GM21526 (cell line): ENCODE results near the gene NXNL1.

Experiments used
- ATAC-seq: cut with Tn5 transposase; IDR thresholded peaks from one replicate; pipeline ENCODE4 v1.9.1; 2021; ENCODE audit warnings: moderate library complexity; ENCODE audit not compliant: unreplicated experiment, low FRiP score

NXNL1 gene

DNA sequence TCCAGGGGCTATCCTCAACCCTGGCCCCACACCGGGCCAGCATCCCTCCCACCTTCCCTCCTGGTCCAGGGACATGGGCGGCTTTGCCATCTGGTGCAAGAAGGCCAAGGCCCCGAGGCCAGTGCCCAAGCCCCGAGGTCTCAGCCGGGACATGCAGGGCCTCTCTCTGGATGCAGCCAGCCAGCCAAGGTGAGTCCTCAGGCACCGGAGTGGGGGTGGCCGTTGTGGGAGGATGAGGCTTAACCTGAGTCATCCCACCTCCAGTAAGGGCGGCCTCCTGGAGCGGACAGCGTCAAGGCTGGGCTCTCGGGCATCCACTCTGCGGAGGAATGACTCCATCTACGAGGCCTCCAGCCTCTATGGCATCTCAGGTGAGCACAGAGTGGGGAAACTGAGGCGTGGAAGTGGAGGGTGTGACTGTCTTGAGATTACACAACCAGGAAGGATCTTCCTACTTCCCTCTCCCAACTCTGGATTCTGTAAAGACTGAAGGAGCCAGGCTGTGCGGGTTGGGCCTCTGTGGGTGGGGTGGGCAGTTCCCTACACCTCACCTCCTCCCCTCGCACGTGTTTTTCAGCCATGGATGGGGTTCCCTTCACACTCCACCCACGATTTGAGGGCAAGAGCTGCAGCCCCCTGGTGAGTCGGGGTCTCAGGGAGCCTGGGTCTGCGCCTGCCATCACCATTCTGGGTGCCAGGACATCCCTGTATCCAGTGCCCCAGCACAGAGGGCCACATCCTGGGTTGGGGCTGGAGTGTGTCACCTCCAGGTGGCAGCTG lies 37.1 kb downstream of the NXNL1 start:
- ATAC-seq, result no peak

DNA sequence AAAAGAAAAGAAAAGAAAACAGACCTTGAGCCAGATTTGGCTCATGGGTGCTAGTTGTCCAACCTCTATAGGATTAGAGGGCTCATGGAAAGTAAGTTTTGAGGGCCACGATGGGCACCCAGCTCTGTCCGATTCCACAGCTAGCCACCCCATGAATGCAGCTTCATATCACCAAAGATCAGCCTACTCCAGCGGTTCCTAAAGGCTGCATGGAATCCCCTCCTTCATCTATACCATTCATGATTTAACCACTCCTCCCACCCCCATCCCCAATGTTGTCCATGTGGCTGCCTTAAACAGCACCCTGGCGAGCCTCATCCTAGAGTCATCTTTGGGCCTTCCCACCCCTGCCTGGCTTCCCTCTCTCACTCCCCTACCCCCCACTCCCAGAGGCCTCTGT lies 38.8 kb downstream of the NXNL1 start:
- no peak for ATAC-seq

DNA sequence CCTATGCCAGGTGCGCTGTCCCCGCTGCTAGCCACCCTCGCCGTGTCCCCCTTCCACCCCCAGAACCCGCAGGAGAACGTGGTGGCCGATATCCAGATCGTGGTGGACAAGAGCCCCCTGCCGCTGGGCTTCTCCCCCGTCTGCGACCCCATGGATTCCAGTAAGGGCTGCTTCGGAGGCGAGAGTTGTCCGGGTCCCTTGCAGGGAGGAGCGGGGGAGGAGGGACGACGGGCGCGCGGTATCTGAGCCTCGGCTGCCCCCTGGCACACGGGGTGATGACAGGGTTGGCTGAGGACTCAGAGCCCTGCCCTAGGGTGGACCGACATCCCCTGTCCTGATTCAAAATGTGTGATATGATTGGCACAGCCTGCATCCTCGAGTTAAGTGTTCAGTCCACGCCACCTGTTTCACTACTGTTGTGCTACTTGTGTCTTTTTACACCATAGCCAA lies 40.2 kb downstream of the NXNL1 start:
- ATAC-seq, result peak; percentile 11

- peak; percentile 78 for ATAC-seq
Observed at GRCh38 chr19:17419621-17420474, 40.9 kb downstream of the NXNL1 start, which contains the start of gene MVB12A. MVB12A (plus strand) TSS chr19:17420047; CDS start chr19:17420136, 89 bp downstream.

DNA sequence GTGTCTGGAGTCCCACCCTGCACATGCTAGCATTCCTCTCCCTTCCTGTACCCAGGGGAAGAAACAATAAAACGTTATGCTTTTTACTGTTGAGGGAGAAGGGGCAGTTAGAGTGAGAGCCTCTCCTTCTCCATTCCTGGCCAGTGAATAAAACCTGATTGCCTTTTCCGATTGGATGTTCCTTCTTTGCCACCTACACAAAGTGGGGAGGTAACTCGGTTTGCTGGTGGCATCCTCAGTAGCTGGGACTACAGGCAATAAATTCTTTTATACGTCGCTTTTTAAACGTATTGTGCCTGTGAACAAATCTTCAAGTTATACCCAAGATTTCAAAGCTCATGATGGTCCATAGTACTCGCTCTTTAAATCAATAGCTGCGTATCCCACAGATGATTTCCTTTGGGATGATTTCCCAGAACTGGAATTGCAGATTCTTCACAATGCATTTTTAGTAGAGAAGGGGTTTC lies 41.5 kb downstream of the NXNL1 start:
- ATAC-seq, result peak; percentile 3

- ATAC-seq, result no peak
Observed at GRCh38 chr19:17418710-17419109, 42.0 kb downstream of the NXNL1 start.

GRCh38 chr19:17415121-17415520 lies 45.6 kb downstream of the NXNL1 start:
- no peak for ATAC-seq

DNA sequence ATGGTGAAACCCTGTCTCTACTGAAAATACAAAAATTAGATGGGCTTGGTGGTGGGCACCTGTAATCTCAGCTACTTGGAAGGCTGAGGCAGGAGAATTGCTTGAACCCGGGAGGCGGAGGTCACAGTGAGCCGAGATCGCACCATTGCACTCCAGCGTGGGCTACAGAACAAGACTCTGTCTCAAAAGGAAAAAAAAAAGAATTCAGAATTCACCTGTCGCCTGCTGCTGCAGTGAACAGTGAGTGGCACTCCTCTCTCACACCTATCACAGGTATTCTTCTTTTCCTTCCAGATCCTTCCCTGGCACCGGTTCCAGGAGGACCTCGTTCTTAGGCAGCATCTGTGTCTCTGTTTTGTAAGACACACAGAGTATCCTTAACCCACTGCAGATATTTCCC lies 46.6 kb downstream of the NXNL1 start:
- ATAC-seq, result no peak

GRCh38 chr19:17411801-17412200 lies 48.9 kb downstream of the NXNL1 start:
- ATAC-seq, result no peak

DNA sequence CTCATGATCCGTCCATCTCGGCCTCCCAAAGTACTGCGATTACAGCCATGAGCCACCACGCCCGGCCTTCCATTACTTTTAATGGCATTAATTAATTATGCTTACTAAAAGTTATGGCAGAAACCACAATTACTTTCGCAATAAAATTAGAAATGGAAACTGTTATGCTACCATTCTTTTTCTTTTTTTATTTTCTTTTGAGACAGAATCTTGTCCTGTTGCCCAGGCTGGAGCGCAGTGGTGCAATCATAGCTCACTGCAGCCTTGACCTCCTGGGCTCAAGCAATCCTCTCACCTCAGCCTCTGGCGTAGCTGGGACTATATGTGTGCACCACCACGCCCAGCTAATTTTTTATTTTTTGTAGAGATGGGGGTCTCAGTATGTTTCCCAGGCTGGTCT lies 50.7 kb downstream of the NXNL1 start:
- ATAC-seq, result no peak

- ATAC-seq, result no peak
Observed at GRCh38 chr19:17406887-17407196, 53.9 kb downstream of the NXNL1 start.

DNA sequence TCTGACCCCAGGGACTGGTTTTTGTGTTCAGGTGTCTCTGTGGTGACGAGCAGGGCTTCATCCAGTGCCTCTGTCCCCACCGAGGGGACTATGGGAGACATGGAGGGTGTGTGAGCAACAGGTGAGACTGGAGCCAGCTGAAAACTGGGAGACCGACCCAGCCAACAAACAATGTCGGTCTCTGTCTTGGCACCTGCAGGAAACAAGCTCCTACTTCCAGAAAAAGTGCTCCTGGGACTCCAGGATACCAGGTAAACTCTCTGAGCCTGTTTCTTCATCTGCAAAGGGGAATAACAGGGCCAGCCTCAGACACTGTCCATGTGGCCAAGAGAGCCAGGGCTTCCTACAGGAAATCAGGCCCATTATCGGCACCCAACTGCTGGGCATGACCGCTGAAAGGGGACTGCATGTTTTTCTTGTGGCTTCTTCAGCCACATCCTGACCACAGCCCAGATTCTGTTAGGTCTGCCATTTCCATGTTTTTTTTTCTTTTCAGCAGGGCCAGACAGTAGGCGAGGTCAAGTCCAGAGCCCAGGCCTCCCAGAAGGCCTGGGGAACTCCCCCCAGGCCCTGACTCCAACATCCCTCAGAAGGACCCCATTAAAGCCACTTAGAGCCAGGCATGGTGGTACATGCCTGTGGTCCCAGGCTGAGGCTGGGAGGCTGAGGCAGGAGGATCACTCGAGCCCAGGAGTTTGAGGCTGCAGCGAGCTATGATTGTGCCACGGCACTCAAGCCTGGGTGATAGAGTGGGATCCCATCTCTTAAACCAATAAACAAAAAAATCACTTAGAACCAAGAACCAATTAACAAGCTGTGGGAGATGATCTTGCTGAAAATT lies 54.5 kb downstream of the NXNL1 start:
- ATAC-seq, result peak; percentile 8
